KMS-11 (cell line): Measurements from ENCODE around the gene MID1.

Source experiments
- H2AFZ ChIP-seq: fragments of 200-600 bp; sonication (generic); 2 replicates; pipeline ENCODE4 v1.6.1; 2016; ENCODE audit warnings: antibody characterized with exemption, mixed run types, low read depth
- H3K27ac ChIP-seq: fragments of 200-600 bp; sonication (generic); 2 replicates; pipeline ENCODE4 v1.6.1; 2016; ENCODE audit warnings: mild to moderate bottlenecking, mixed run types
- H3K27me3 ChIP-seq: fragments of 200-600 bp; sonication (generic); 2 replicates; pipeline ENCODE4 v1.6.1; 2017; ENCODE audit warnings: mild to moderate bottlenecking, low read depth, mixed run types, moderate library complexity; ENCODE audit not compliant: insufficient read depth
- H3K36me3 ChIP-seq: fragments of 200-600 bp; sonication (generic); 2 replicates; pipeline ENCODE4 v1.6.1; 2017; ENCODE audit warnings: mild to moderate bottlenecking, mixed run types; ENCODE audit not compliant: insufficient read depth
- H3K4me1 ChIP-seq: fragments of 200-600 bp; sonication (generic); 2 replicates; pipeline ENCODE4 v1.6.1; 2016; ENCODE audit warnings: mild to moderate bottlenecking, low read depth, mixed run types; ENCODE audit not compliant: poor library complexity, severe bottlenecking
- H3K4me2 ChIP-seq: fragments of 200-600 bp; sonication (generic); 2 replicates; pipeline ENCODE4 v1.7.0; 2016; ENCODE audit warnings: mild to moderate bottlenecking, mixed run types
- H3K4me3 ChIP-seq: fragments of 200-600 bp; sonication (generic); IDR thresholded peaks from 2 replicates; pipeline ENCODE4 v1.6.1; 2017; ENCODE audit warnings: low read depth, low read length, mixed read lengths; ENCODE audit not compliant: insufficient read depth
- H3K79me2 ChIP-seq: fragments of 200-600 bp; sonication (generic); 2 replicates; pipeline ENCODE4 v1.6.1; 2016; ENCODE audit warnings: low read depth, mixed run types; ENCODE audit not compliant: insufficient read depth
- H3K9ac ChIP-seq: fragments of 200-600 bp; sonication (generic); 2 replicates; pipeline ENCODE4 v1.6.1; 2016; ENCODE audit warnings: mild to moderate bottlenecking, mixed run types
- H4K20me1 ChIP-seq: fragments of 200-600 bp; sonication (generic); 2 replicates; pipeline ENCODE4 v1.6.1; 2016; ENCODE audit warnings: mild to moderate bottlenecking, mixed run types; ENCODE audit not compliant: insufficient read depth
- TF ChIP-seq, protein P1 (sequence below): fragments of 200-600 bp; sonication (generic); conservative IDR thresholded peaks from 2 replicates; pipeline ENCODE4 v1.6.1; 2017; ENCODE audit warnings: low read depth, mild to moderate bottlenecking, antibody characterized with exemption, low read length, moderate library complexity, mixed read lengths

Gene MID1

DNA sequence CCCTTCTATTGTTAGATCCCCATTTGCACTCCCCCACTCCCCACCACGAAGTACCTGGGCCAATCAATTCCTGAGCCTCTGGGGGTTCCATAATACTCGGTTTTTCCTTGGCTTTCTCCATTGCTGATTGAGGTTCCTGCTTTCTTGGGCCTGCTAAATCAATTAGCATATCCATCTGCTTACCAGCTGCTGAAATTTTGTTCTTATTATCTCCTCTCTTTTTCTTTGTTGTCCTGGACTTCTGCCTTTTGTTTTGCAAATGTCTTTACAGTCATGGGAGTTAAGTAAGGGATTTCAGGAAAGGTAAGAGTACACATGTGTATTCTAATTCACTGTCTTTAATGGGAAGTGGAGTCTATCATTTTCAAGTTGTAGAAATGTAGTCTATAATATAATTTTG lies 222.2 kb downstream of the MID1 start:
- no peaks in the 10 kb centered on the region for H3K36me3 ChIP-seq
- H3K27ac ChIP-seq: no peak overlapping the region
- no peak overlapping the region for H3K4me2 ChIP-seq
- H4K20me1 ChIP-seq: no peaks in the 10 kb centered on the region
- H2AFZ ChIP-seq: no peak overlapping the region
- no peak overlapping the region for H3K4me3 ChIP-seq
- H3K79me2 ChIP-seq: no peaks in the 10 kb centered on the region
- peaks cover 11% of the 10 kb centered on the region for H3K4me1 ChIP-seq
- no peaks in the 10 kb centered on the region for H3K27me3 ChIP-seq
- no peak overlapping the region for H3K9ac ChIP-seq
- TF ChIP-seq, protein P1, sequence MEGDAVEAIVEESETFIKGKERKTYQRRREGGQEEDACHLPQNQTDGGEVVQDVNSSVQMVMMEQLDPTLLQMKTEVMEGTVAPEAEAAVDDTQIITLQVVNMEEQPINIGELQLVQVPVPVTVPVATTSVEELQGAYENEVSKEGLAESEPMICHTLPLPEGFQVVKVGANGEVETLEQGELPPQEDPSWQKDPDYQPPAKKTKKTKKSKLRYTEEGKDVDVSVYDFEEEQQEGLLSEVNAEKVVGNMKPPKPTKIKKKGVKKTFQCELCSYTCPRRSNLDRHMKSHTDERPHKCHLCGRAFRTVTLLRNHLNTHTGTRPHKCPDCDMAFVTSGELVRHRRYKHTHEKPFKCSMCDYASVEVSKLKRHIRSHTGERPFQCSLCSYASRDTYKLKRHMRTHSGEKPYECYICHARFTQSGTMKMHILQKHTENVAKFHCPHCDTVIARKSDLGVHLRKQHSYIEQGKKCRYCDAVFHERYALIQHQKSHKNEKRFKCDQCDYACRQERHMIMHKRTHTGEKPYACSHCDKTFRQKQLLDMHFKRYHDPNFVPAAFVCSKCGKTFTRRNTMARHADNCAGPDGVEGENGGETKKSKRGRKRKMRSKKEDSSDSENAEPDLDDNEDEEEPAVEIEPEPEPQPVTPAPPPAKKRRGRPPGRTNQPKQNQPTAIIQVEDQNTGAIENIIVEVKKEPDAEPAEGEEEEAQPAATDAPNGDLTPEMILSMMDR: no peak

DNA sequence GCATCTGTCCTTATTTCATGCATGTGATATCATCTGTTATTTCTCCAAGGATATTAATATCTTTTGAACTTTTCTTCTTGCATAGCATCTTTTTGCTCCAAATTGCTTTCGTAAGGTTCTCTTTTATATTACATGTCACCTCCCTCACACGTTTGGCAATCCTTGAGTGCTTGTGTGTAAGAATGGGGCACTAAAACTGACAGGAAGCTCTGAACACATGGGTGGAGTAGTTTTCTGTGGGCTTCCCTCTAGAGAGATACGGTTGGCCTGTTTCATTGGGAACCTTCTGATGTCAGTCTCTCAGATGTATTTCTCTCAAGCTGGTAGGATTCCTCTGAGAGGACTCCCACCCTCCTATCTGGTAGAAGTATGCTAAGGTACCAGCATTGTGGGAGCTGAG lies 223.0 kb downstream of the MID1 start:
- Histone ChIP-seq H3K9ac (no peak overlapping the region), H3K36me3 (no peaks in the 10 kb centered on the region), H3K27ac (no peak overlapping the region), H3K79me2 (no peaks in the 10 kb centered on the region), H3K4me2 (no peak overlapping the region), H2AFZ (no peak overlapping the region), H3K4me3 (no peak overlapping the region), H3K4me1 (peaks cover 11% of the 10 kb centered on the region), H4K20me1 (no peaks in the 10 kb centered on the region), H3K27me3 (no peaks in the 10 kb centered on the region)
- TF ChIP-seq, protein P1: no peak

DNA sequence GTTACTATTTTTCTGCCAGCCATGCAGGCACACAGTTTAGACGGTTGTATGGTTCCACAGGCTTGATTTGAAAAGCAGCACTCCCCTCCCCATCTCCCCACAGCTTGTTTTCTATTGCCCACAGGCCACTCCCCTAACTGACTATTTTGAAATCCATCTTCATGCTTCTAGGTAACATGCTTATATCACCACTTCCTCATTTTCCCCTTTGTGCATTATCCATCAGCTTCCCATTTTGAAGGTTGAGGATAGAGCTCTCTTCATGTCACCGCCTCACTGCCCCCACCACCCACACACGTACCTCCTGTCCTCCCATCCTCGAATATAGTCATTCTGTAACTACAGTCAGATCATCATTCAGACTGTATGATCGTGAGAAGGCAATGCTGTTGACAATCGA lies 224.7 kb downstream of the MID1 start:
- Histone ChIP-seq H3K9ac (no peak overlapping the region), H3K27ac (no peak overlapping the region), H3K79me2 (no peaks in the 10 kb centered on the region), H4K20me1 (no peaks in the 10 kb centered on the region), H3K4me3 (no peak overlapping the region), H3K4me1 (peaks cover 11% of the 10 kb centered on the region), H3K27me3 (no peaks in the 10 kb centered on the region), H2AFZ (no peak overlapping the region), H3K4me2 (no peak overlapping the region), H3K36me3 (no peaks in the 10 kb centered on the region)
- TF ChIP-seq, protein P1: no peak
